ENCODE data around the gene KLF7. TPM values are rescaled to one million over a fixed set of nuclear protein-coding genes. Genes with fewer than 3 reads are reported as not detected.
A peak's percentile ranks its signal among the peaks of the same experiment; 100 is the strongest.

Gene KLF7
- total RNA-seq, 2 experiments from 2014 or later = 8.2 to 10.1 TPM

GRCh38 chr2:207130958-207131521 lies 34.7 kb downstream of the KLF7 start:
- no peak for DNase-seq
- Mint-ChIP-seq H3K4me3 (no peak overlapping the region), H3K9me3 (peaks cover 11% of the 10 kb centered on the region), H3K27ac (peak overlapping the region; percentile 39), H3K4me1 (peaks cover 74% of the 10 kb centered on the region), H3K36me3 (peaks cover 51% of the 10 kb centered on the region), H3K27me3 (no peaks in the 10 kb centered on the region)

- H3K4me1 Mint-ChIP-seq = peaks cover 71% of the 10 kb centered on the region
- H3K27ac Mint-ChIP-seq = no peak overlapping the region
Measured at GRCh38 chr2:207129821-207130220, 35.9 kb downstream of the KLF7 start.

GRCh38 chr2:207128867-207129266 lies 36.9 kb downstream of the KLF7 start:
- Mint-ChIP-seq H3K4me3 (no peak overlapping the region), H3K27ac (no peak overlapping the region), H3K9me3 (peaks cover 11% of the 10 kb centered on the region), H3K4me1 (peaks cover 72% of the 10 kb centered on the region), H3K36me3 (peaks cover 50% of the 10 kb centered on the region), H3K27me3 (no peaks in the 10 kb centered on the region)
- DNase-seq = no peak

More at GRCh38 chr2:207129821-207130220, 35.9 kb downstream of the KLF7 start:
- Mint-ChIP-seq H3K36me3 (peaks cover 45% of the 10 kb centered on the region), H3K4me3 (no peak overlapping the region), H3K27me3 (no peaks in the 10 kb centered on the region), H3K9me3 (peaks cover 11% of the 10 kb centered on the region)
- no peak for DNase-seq

GRCh38 chr2:207126724-207127308 lies 38.9 kb downstream of the KLF7 start:
- Mint-ChIP-seq H3K27ac (no peak overlapping the region), H3K4me3 (no peak overlapping the region), H3K36me3 (peaks cover 56% of the 10 kb centered on the region), H3K4me1 (peaks cover 77% of the 10 kb centered on the region), H3K9me3 (peaks cover 8% of the 10 kb centered on the region), H3K27me3 (no peaks in the 10 kb centered on the region)
- DNase-seq = no peak

DNA sequence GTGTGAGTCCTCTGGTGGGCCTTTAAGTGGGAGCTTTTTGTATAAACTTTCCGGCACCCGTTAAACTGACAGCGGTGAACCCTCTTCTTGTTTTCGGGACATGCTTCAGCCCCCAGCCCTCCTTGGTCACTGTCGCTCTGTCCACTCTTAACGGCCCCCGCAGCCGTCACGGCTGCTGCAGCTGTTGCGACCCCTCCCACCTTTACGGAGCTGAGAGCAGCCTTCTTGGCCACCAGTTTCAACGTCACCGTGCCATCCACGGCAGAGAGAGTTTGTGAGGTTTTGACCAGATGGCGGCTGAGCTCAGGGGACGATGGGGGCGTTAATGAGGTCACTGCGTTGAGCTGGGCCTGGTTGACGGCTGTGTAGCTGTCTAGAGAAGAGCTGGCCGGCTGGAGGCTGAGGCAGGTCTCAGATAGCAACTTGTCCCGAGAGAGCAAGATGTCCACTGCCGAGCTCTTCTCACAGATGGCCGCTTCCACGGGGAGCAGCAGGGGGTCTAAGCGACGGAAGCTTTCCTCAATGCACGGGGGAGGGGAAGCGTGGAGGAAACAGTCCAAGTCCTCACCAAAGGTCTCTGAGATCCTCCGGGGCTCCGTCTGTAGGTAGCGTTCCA lies 41.9 kb downstream of the KLF7 start:
- peaks cover 4% of the 10 kb centered on the region for H3K9me3 Mint-ChIP-seq
- H3K27ac Mint-ChIP-seq = peak overlapping the region; percentile 78
- DNase-seq = no peak
- H3K36me3 Mint-ChIP-seq = peaks cover 47% of the 10 kb centered on the region
- peaks cover 71% of the 10 kb centered on the region for H3K4me1 Mint-ChIP-seq
- H3K4me3 Mint-ChIP-seq = no peak overlapping the region
- H3K27me3 Mint-ChIP-seq = no peaks in the 10 kb centered on the region

DNA sequence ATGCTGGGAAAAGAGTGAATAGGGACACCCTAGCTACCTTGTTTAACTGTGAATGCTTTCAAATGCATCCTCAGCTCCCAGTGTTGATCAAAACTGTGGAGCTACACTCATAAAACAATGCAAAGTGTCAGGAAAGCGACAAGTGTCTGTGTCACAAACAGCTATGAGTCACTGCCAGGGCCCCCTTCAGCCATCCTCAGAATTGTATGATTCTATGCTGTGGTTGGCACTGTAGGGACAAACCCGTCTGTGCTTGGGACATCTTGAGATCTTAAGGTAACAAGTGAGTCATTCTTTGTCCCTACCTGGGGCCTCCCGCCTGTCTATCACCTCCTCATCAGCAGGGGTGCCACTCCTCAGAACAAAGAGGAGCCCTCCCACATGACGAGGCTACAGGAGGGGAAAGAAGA lies 42.4 kb downstream of the KLF7 start:
- no peaks in the 10 kb centered on the region for H3K27me3 Mint-ChIP-seq
- H3K4me1 Mint-ChIP-seq = peaks cover 69% of the 10 kb centered on the region
- H3K36me3 Mint-ChIP-seq = peaks cover 45% of the 10 kb centered on the region
- peak; percentile 73 for DNase-seq
- peak overlapping the region; percentile 87 for H3K27ac Mint-ChIP-seq
- H3K9me3 Mint-ChIP-seq = no peaks in the 10 kb centered on the region
- H3K4me3 Mint-ChIP-seq = peak overlapping the region; percentile 45

DNA sequence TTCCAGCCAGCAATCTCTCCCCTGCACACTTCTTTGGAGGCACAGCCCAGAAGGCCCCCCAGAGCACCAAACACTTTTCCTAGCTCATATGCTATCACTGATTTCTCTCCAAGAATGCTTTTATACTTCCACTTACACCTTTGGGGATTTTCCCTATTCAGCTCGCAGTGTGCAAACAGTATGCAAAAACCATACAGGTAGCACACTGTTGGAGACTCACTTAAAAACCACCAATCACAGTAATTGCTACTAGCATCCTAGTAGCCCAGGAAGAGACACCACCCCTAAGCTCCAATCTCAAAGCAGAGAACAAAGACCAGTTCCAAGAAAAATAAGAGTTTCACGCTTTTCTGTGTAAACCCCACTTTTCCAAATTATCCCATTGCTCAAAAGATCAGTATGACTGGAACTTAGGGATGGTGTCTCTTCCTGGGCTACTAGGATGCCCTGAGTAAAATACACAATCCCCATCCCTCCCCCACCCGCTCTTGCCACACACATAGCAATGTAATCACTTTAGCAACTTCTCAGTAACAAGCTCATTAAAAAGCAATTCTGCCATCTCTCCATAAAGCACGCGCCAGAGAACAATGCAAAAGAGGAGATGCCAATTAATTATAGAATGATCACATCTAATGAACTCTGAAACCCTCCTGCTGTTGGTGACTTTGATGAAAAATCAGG lies 43.0 kb downstream of the KLF7 start:
- Mint-ChIP-seq H3K4me1 (peaks cover 67% of the 10 kb centered on the region), H3K4me3 (peak overlapping the region; percentile 45), H3K9me3 (no peaks in the 10 kb centered on the region), H3K27me3 (no peaks in the 10 kb centered on the region), H3K27ac (peak overlapping the region; percentile 87), H3K36me3 (peaks cover 43% of the 10 kb centered on the region)
- DNase-seq = no peak

GRCh38 chr2:207121784-207122183 lies 44.0 kb downstream of the KLF7 start:
- Mint-ChIP-seq H3K4me1 (peaks cover 67% of the 10 kb centered on the region), H3K36me3 (peaks cover 37% of the 10 kb centered on the region), H3K27me3 (no peaks in the 10 kb centered on the region), H3K4me3 (no peak overlapping the region), H3K27ac (peak overlapping the region; percentile 8), H3K9me3 (no peaks in the 10 kb centered on the region)
- DNase-seq = no peak

- H3K27ac Mint-ChIP-seq = no peak overlapping the region
- H3K4me3 Mint-ChIP-seq = no peak overlapping the region
- peaks cover 29% of the 10 kb centered on the region for H3K36me3 Mint-ChIP-seq
- H3K27me3 Mint-ChIP-seq = no peaks in the 10 kb centered on the region
- no peaks in the 10 kb centered on the region for H3K9me3 Mint-ChIP-seq
- H3K4me1 Mint-ChIP-seq = peaks cover 54% of the 10 kb centered on the region
- no peak for DNase-seq
Measured at GRCh38 chr2:207119048-207119447, 46.7 kb downstream of the KLF7 start.

DNA sequence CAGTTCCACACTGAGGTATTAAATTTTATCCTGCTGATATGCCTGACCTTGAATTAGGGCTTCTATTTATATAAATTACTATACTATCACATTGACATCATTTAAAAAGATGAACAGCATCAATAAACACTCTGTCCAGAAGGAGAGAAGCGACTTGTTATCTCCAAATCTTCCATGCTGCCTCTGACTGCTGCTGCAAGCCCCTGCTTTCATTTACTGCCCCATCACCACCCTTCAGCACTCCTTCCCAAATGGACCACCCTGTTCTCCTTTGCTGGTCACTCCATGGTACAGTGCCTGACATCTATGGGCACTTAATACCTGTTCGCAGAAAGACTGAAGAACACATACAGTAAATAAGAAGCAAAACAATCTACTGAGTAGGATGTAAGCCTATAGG lies 48.1 kb downstream of the KLF7 start:
- no peak overlapping the region for H3K4me3 Mint-ChIP-seq
- H3K27me3 Mint-ChIP-seq = no peaks in the 10 kb centered on the region
- peaks cover 18% of the 10 kb centered on the region for H3K36me3 Mint-ChIP-seq

DNA sequence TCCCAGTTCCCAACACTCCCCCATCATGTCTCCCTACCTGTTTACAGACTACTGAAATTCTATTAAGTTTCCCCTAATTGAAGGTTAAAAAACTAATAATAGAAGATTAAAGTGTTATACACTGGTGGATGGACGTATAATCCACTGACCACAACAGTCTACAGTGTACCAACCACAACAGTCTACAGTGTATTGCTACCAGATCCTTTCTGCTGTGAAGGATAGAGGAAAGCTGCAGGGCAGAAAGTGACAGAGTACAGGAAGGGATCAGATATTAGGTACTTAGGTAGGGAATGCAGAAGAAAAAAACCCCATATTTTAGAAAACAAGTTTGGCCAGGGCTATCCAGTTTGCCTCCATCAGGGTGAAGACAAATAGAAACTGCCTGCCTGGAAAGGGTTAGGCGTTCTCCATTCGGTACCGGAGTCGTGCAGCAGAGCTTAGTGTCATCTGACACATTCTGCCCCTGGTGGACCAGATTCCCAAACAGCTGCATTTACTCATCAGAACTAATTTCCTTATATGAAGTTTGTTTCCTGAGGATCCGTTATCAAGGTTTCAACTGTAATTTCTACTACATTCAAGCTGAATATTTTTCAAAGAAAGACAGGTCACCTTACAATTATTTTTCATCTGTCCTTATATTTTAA lies 49.9 kb downstream of the KLF7 start:
- DNase-seq = no peak
- Mint-ChIP-seq H3K4me1 (peaks cover 43% of the 10 kb centered on the region), H3K36me3 (peaks cover 5% of the 10 kb centered on the region), H3K9me3 (no peaks in the 10 kb centered on the region), H3K4me3 (no peak overlapping the region), H3K27ac (no peak overlapping the region), H3K27me3 (no peaks in the 10 kb centered on the region)

More for the DNA sequence above, 48.1 kb downstream of the KLF7 start:
- Mint-ChIP-seq H3K27ac (no peak overlapping the region), H3K4me1 (peaks cover 44% of the 10 kb centered on the region), H3K9me3 (no peaks in the 10 kb centered on the region)
- DNase-seq = no peak

DNA sequence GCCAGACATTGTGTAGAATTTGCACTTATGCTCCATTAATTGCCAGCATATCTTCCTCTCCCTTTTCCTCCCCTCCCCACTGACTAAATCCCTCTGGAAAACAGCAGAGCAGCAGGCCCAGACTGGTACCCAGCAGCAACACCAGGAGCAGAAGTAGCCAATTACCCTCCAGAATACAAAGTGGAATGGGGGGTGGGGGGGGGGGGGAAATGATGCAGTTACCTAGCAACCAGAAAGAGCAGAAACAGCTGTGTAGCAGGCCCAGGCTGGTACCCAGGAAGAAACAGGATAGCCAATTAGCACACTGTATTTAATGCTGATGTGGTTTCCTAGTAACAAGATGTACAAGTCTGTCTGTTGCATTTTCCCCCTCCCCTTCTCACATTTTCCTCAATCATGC lies 52.3 kb downstream of the KLF7 start:
- no peaks in the 10 kb centered on the region for H3K27me3 Mint-ChIP-seq
- H3K36me3 Mint-ChIP-seq = peaks cover 4% of the 10 kb centered on the region
- no peaks in the 10 kb centered on the region for H3K9me3 Mint-ChIP-seq
- H3K27ac Mint-ChIP-seq = no peak overlapping the region
- no peak for DNase-seq
- no peak overlapping the region for H3K4me3 Mint-ChIP-seq
- H3K4me1 Mint-ChIP-seq = peaks cover 39% of the 10 kb centered on the region

- Mint-ChIP-seq H3K9me3 (no peaks in the 10 kb centered on the region), H3K4me3 (no peak overlapping the region), H3K36me3 (peaks cover 8% of the 10 kb centered on the region), H3K27ac (no peak overlapping the region), H3K27me3 (no peaks in the 10 kb centered on the region), H3K4me1 (peaks cover 42% of the 10 kb centered on the region)
- DNase-seq = no peak
Measured at GRCh38 chr2:207112785-207113184, 53.0 kb downstream of the KLF7 start.

DNA sequence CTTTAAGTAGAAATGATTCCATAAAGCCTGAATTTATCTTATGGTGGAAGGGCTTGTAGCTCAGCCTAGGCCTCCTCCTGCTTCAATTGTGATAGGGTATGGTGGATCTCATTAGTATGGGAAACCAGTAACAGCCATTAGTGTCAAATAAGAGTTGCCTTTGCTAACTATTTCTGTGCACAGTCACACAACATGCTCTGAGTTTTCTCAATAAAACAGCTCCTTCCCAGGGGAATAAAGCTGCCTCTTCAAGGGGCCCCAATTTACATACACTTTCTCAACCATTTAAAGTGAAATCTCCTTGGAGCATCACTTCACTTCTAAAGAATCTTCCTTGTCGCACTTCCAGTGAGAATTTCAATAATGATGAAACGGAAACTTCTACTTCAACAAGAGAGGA lies 53.4 kb downstream of the KLF7 start:
- Mint-ChIP-seq H3K27me3 (no peaks in the 10 kb centered on the region), H3K4me1 (peaks cover 43% of the 10 kb centered on the region), H3K4me3 (no peak overlapping the region), H3K9me3 (no peaks in the 10 kb centered on the region), H3K27ac (no peak overlapping the region), H3K36me3 (peaks cover 8% of the 10 kb centered on the region)
- no peak for DNase-seq

DNA sequence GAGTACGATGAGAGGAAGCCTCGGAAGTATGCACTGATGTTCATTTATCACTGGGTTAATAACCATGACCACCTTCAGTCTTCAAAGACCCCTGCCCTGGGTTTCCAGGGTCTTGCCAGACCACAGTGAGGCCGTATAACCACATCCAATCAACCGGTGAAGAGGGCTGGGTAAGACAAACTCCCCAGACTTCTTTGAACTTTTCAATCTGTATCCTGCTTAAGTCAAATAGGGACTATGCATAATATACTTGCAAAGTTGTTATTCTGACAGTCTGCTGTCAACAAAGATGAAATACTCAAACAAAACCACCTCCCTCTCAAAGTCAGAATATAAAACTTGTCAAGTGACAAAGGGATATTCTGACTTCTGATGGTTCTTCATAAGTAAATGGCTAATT lies 54.0 kb downstream of the KLF7 start:
- no peak overlapping the region for H3K27ac Mint-ChIP-seq
- H3K9me3 Mint-ChIP-seq = no peaks in the 10 kb centered on the region
- peaks cover 40% of the 10 kb centered on the region for H3K4me1 Mint-ChIP-seq
- no peak overlapping the region for H3K4me3 Mint-ChIP-seq
- H3K36me3 Mint-ChIP-seq = peaks cover 10% of the 10 kb centered on the region
- DNase-seq = no peak
- no peaks in the 10 kb centered on the region for H3K27me3 Mint-ChIP-seq
